Activated CD8-positive, alpha-beta memory T cell treated with anti-CD3 and anti-CD28 coated beads, Interleukin-2, amount 50 U/mL, for 1 hour (primary cell): Measurements from ENCODE around the gene NPIPA8.
"Not testable (repeated sequence)": the region's sequence is repeated elsewhere in the genome, so short reads cannot be mapped to it uniquely, and the experiment has no call there.

Source experiments
- DNase-seq: peaks from one replicate; pipeline ENCODE4 v3.0.0-alpha.2; 2020; ENCODE audit errors: extremely low read depth

NPIPA8 gene

DNA sequence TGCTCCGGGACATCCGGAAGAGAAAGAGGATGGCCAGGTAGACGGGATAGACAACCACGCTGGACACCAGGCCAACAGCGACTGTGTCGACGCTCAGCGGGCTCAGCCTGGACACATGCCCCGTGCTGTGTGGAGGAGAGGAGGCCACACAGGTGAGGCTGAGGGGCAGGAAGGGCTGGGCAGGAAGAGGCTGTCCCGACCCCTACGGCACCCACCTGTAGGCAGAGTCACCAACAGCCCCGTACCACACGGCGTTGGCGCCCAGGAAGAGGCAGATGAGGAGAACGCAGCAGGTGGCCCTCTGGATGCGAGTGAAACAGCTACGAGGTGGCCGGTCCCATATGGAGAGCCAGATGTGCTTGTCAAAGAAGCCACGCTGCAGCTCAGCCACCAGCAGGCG lies at the start of gene NPIPA8:
TSS of gene NPIPA8 (minus strand) at position 101 of the 400 bp plus-strand sequence. CDS start 4,074 bp downstream, outside the sequence.
- DNase-seq = not testable (repeated sequence)

DNA sequence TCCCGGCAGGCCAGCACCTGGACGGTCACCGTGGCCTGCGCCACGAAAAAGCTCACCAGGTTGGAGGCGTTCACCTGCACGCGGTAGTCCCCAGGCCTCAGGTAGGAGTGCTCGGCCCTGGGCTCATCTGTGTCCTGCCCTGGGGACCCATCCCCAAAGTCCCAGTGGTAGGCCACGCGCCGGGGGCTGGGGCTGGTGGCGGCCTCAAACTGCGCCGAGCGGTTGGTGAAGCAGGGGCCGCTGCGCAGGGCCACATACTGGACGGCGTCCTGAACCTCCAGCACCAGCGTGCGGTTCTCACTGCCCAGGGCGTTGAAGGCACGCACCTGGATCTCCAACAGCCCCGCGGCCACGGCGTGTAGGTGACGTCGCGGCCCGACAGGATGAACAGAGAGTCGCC lies 48.7 kb upstream of the NPIPA8 start:
- DNase-seq = not testable (repeated sequence)

DNA sequence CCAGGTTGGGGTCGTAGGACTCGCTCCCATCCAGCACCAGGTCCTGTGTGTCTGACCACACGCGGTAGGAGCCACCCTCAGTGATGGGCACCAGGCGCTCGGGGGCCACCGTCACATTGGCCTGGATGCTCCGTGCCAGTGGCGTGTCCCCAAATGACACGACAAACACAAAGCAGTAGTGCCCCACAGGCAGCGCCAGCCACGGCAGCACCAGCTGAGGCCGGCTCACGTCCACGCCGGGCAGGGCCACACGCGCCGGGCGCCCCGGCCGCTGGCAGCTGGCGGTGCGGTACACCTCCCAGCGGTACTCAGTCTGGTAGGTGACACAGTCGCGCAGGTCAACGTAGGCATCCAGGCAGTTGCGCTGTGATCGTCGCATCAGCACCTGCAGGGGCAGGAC lies 48.3 kb upstream of the NPIPA8 start:
- not testable (repeated sequence) for DNase-seq

DNA sequence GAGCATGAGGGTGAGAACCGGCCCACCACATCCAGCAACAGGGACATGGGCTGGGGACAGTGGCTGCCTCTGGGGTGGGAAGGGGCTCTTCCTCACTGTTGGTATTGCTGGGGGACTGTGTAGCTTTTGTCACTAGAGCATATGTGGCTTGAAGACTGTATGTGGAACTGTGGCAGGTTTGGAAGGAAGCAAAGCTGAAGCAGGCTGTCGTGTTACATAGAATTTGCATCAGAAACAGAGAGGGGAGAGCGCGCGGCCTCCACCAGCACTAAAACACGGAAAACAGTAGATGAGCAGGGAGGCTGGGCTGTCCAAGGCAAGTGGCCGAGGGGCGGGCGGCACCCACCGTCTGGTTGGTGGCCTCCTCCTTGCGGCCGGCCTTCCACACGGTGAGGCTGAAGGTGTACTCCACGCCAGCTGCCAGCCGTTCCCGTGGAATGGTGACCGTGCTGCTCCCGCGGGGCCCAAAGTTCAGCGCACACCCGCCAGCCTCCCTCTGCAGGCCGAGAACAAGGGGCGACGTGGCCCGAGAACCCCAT lies 47.6 kb upstream of the NPIPA8 start:
- DNase-seq = not testable (repeated sequence)

DNA sequence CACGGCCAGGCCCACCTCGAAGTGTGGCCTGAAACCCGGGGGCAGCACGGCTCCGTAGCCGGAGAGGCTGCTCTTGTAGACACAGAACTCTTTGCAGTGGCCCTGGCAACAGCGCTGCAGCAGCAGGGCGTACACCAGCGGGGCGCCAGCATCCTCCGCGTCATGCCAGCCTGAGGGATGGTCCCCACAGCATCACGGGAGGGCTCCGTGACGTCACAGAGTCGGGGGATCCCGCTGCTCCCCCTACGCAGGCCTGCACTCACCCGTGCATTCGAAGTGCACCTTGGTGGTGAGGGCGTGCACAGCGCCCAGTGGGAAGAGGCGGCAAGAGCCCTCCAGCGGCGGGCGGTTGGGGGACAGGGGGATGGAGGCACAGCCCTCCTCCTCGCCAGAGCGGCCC lies 46.2 kb upstream of the NPIPA8 start:
- not testable (repeated sequence) for DNase-seq

DNA sequence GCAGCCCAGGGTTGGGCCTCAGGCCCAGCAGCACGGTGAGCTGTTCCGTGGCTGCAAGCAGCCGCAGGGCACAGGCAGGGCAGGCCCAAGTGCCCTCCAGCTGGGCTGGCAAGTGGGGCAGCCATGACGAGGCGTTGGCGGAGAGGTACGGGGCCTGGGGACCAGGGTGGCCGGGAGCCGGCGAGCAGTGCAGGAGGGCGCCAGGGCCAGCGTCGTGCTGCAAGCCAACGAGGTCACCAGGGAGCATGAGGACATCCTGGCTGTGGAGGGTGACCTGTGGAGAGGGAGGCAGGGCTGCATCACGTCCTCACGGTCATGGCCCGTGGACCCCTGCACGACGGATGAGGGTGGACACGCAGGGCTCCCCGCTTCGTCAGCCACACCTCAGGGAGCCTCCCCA lies 11.2 kb upstream of the NPIPA8 start:
- not testable (repeated sequence) for DNase-seq

DNA sequence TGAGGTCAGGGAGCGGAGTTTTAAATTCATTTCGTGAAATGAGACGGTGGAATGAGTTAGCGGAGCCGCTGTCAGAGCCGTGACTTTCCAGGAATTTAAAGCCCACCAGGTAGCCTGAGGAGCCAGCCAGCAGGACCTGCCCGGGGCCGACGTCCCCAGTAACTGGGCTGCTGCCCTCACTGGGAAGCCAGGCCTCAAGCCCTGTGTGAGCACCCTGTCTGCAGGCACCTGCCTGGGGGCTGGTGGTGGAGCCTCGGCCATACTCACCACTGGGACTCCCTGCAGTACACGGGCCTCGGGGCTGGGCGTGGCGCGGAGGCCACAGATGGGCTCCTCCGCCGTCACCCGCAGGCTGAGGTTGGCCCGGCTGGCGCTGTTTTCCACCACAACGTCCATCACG lies 10.5 kb upstream of the NPIPA8 start:
- not testable (repeated sequence) for DNase-seq

DNA sequence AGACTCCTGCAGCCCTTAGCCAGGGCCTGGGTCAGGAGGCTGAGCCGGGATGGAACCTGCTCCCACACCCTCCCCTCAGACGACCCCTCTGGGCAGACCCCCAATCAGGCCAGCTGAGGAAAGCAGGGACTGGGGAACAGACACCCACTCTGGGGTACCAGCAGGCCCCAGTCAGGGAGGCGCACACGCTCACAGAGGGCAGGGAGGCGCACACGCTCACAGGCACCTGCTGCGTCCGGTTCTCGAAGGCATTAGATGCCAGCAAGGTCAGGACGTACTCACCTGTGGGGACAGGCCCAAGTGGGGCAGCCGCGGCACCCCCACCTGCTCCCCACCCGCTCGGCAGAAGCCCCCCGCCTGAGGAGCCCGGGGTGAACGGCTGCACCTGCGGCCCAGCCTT lies 8.1 kb upstream of the NPIPA8 start:
- DNase-seq = not testable (repeated sequence)

DNA sequence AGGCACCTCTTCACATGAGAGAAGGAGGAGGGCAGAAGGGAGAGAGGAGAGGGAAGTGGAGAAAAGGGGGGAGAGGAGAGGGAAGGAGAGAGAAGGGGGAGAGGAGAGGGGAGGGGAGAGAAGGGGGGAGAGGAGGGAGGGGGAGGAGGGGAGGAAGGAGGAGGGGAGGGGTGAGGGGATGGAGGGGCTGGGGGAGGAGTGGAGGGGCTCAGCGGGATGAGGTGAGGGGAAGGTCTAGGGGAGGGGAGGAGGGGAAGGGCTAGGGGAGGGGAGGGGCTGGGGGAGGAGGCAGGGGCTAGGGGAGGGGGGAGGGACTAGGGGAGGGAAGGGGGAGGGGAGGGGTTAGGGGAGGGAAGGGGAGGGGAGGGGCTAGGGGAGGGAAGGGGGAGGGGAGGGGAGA lies 5.5 kb upstream of the NPIPA8 start:
- DNase-seq = not testable (repeated sequence)

DNA sequence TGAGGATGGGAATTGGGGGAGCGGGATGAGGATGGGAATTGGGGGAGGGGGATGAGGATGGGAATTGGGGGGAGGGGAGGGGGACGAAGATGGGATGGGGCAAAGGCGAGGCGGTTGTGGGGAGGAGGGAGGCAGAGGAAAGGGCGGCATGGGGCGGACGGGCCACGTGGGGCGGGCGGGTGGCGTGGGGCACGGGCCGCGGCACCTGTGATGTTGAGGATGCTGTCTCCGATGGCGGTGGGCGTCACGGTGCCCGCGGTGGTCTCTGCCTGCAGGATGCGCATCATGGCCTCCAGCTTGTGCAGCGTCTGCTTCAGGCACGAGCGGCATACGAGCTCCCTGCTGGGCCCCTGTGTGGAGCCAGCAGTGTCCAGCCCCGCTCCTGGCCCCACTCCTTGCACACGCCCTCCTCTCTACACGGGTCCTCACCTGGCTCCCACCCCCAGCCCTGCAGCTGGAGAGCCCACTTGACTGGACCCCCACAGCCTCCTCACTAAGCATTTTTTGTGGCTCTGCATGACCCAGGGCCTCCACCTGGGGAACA lies 5.0 kb upstream of the NPIPA8 start:
- not testable (repeated sequence) for DNase-seq

DNA sequence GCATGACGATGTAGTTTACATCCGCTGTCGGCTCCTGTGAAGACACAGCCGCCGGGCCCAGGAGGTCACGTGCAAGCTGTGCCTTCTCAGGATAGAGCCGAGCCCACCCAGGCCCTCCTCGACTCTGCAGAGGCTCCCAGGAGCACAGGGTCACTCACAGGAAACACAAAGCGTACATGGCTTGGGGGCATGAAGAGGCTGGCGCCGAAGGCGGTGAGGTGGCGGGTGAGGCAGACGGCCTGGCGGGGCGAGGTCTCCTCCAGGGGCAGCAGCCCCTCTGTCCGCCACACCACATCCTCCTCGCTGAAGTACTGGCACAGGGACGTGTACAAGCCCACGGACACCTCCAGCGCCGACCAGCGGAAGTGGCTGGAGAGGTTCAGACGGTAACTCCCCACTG lies 2.7 kb upstream of the NPIPA8 start:
- DNase-seq = not testable (repeated sequence)

DNA sequence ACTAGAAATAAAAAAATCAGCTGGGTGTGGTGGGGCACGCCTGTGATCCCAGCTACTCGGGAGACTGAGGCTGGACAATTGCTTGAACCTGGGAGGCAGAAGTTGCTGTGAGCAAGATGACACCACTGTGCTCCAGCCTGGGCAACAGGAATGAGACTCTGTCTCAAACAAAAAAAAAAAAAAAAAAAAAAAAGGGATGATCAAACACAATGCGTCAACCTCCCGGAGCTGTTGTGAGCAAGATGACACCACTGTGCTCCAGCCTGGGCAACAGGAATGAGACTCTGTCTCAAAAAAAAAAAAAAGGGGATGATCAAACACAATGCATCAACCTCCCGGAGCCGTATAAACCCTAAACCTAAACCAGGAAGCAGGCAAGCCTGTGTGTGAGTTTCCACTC lies 24.7 kb downstream of the NPIPA8 start:
- DNase-seq = not testable (repeated sequence)

DNA sequence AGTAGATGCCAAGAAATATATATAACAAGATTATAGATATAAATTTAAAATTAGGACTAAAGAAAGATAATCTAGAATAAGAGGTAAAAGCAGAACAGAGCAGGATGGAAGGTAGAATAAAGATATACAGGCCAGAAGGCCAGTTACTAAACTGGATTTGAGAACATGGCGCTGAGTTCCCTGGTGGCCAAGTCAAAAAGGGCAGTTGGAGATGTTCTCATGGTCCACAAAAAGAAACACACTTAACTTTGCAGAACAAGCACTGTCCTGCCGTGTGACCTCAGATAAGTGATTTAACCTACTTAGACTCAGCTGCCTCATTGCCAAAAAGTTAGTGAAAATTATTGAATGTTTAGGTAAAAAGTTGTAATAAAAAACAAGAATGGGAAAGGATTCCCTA lies 27.4 kb downstream of the NPIPA8 start:
- DNase-seq = not testable (repeated sequence)

DNA sequence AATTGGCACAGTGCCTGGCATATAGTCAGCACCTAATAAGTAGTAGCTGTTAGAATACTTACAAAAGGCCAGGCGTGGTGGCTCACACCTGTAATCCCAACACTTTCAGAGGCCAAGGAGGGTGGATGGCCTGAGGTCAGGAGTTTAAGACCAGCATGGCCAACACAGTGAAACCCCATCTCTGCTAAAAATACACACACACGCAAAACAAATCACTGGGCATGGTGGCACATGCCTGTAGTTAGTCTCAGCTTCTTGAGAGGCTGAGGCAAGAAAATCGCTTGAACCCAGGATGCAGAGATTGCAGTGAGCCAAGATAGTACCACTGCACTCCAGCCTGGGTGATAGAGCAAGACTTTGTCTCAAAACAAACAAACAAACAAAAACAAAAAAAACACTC lies 29.3 kb downstream of the NPIPA8 start:
- DNase-seq = not testable (repeated sequence)

DNA sequence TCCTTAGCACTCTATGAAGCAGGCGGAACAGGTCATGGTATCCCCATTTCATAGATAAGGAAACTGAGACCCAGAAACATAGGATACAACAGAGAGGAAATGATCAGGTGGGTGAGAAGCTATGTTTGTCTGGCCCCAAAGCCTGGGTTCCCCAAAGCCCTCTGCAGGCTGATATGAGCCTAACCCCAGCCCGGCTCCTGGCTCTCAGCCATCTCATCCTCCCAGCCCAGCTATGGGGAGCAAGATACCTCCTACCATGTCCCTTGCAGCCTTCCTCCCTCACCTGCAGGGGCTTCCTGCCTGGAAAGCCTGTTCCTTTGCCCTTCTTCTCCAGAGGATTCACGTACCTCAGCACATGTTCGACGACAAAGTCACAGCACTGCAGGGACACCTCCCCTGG lies 30.5 kb downstream of the NPIPA8 start:
- not testable (repeated sequence) for DNase-seq

DNA sequence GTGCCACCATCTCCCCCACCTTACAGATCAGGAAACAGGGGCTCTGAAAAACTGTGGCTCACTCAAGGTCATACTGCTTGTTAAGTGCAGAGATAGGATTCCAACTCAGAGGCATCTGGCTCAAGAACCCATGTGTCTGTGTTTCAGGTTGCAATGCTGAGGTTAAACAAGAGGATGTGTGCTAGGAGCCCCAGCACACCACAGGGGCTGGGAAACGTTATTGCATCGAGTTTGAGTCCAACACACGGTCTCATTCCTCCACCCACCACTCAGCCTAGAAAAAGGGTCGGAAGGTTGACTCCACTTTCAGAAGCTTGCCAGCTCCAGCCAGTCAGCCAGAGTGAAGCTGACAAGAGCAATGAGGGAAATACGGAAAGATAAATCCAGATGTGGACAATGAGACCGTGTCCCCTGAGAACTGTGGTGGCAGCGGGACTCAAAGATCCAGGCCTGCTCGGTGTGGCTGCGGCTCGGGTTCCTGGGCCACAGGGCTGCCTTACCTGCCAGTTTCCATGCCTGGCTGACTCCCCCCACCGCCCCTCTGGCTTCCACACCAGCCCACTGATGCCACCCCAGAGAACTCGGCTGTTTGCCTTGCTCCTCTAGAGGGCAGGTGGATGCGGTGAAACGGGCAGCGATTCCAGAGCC lies 33.4 kb downstream of the NPIPA8 start:
- DNase-seq = not testable (repeated sequence)

DNA sequence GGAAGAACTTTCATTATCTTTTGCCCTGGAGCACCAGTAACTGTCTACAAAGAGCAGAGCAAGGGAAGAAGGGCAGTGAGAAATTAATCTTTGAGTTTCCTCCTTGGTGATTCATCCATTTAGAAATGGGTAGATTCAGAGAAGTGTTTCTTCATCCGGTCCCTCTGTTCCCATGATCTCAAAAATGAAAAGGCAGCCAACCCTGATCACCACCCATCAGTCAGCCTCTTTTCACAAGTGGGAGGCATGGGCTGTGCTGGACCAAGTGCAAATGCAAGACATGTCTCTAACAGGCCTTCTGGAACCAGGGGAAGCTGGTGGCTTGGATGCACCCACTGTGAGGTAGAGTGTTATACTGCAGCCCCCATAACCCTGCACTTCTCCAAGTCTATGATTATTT lies 38.8 kb downstream of the NPIPA8 start:
- not testable (repeated sequence) for DNase-seq

DNA sequence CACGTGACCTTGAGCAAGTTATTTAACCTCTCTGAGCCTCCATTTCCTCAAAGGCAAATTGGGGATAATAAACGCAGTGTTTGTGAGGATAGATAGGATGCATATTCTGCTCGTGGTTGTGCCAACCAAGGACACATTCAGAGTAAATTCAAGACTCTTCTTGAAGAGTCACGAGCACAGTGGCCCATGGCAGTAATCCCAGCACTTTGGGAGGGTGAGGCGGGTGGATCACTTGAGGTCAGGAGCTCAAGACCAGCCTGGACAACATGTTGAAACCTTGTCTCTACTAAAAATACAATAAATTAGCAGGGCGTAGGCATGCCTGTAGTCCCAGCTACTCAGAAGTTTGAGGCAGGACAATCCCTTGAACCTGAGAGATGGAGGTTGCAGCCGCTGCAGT lies 39.6 kb downstream of the NPIPA8 start:
- not testable (repeated sequence) for DNase-seq

DNA sequence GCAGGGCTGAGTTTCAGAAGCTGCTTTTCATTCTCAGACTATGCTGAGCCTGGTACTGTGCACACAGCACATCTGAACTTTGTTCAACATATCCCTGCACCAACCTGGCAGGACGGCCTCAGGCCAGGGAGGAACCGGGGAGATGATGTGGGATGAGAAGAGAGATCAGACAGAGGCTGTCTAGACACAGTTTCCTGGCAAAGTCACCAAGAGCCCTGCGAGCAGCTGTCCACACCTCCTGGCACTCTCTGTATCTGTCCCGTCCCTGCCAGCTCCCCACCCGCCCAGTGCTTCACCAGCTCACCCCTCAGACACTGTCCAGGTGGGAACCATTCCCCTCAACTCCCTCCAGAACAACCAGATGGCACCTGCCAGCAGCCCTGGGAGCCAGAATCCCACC lies 42.2 kb downstream of the NPIPA8 start:
- DNase-seq = not testable (repeated sequence)

DNA sequence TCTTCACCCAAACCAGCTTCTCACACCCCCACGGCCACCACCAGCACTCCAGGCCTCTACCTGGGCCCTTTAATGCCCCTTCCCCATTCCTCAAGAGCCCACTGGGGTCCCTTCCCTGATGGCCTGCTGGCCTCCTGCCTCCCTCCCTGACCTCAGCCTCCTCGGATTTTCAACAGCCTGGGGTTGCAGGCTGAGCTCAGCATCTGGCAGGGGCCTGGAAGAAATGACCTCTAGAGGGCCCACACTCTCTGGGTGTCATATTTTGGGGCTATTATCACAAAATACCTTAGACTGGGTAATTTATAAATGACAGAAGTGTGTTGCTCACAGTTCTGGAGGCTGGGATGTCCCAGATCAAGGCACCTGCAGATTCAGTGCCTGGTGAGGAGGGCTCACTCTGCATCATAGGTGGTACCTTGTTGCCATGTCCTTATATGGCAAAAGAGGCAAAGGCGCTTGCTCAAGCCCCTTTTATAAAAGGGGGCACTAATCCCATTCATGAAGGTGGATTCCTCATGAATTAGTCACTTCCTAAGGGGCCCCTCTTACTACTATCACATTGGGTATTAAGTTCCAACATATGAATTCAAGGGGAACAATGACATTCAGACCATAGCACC lies 43.1 kb downstream of the NPIPA8 start:
- DNase-seq = not testable (repeated sequence)

DNA sequence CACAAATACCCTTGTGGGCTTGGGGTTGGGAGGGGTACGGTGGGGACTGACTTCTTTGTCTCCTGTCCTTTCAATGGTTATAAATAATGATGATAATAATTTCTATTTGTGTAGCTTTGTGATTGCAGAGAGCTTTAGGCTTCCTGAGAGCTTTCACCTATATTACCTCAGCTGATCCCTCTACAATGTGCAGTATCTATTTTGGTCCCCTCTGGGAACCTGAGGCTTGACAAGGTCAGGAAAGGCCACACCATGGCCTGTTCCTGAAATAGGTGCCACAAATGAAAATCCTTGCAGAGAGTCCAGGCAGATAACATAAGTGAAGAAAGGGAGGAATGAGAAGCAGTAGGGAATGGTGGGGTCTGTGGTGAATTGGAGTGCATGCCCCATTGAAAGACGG lies 45.6 kb downstream of the NPIPA8 start:
- not testable (repeated sequence) for DNase-seq

DNA sequence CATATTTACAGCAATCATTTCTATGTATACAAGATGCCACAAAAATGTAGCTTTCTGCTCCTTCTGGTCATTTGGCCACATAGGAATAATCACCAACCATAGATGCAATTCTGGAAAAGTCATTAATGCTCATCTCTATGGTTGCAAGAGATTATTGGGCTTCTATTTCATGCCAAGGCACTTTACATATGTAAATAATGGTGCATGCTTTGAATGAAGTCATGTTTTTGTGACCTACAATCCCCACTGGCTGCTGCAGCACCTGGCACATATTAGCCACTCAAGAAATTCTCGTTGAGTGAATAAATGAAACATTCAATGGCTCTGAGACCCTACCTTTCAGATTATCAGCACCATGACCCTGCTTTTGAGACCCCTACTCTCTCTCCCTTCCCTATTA lies 50.2 kb downstream of the NPIPA8 start:
- not testable (repeated sequence) for DNase-seq

DNA sequence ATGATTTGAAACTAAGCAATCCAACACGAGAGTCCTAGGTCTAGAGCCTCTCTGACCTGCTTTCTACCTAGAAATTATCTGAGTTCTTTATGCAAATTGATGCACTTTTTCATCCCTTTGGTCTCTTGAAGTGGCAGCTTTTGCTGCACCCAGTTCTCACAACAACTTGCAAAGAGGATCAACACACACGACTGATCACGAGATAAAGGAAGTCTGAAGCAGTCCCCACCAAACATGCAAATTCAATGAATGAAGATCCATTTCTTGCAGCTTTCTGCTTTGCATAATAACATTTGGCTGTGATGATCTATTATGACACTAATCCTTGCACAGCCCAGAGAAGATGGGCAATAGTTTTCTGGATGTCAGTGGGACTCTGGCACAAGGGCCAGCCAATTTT lies 56.2 kb downstream of the NPIPA8 start:
- DNase-seq = not testable (repeated sequence)
